ENCODE results near the gene PITPNC1. TPM values are rescaled to one million over a fixed set of nuclear protein-coding genes. Genes with fewer than 3 reads are reported as not detected.
A peak's percentile ranks its signal among the peaks of the same experiment; 100 is the strongest.

Gene PITPNC1
- total RNA-seq, 1 donor from 2014 or later, result 18.4 TPM

- no peak for DNase-seq (ENCODE audit: low read depth)
- no peak for TF ChIP-seq CTCF (conservative IDR thresholded peaks at IDR 0.05; ENCODE audit: low read depth, low read length)
- H3K4me3 ChIP-seq (ENCODE audit: low read depth, low read length), result no peak overlapping the region
Measured at GRCh38 chr17:67360880-67361279, 16.2 kb upstream of the PITPNC1 start.

- no peak for TF ChIP-seq CTCF (conservative IDR thresholded peaks at IDR 0.05; ENCODE audit: low read depth, low read length)
- no peak overlapping the region for H3K4me3 ChIP-seq (ENCODE audit: low read depth, low read length)
- no peak for DNase-seq (ENCODE audit: low read depth)
Measured at GRCh38 chr17:67362173-67362572, 14.9 kb upstream of the PITPNC1 start.

- no peak for DNase-seq (ENCODE audit: low read depth)
- H3K4me3 ChIP-seq (ENCODE audit: low read depth, low read length), result peak overlapping the region; percentile 92
- TF ChIP-seq CTCF (conservative IDR thresholded peaks at IDR 0.05; ENCODE audit: low read depth, low read length), result no peak
Measured at GRCh38 chr17:67364847-67365737, 12.0 kb upstream of the PITPNC1 start.

- DNase-seq (ENCODE audit: low read depth), result no peak
- peak overlapping the region; percentile 92 for H3K4me3 ChIP-seq (ENCODE audit: low read depth, low read length)
- no peak for TF ChIP-seq CTCF (conservative IDR thresholded peaks at IDR 0.05; ENCODE audit: low read depth, low read length)
Measured at GRCh38 chr17:67365738-67366192, 11.3 kb upstream of the PITPNC1 start.

GRCh38 chr17:67366193-67367157 is 10.6 kb upstream of the PITPNC1 start, which contains the start of gene PSMD12:
Gene PSMD12 (minus strand): TSS chr17:67366577. CDS start chr17:67366519, 58 bp downstream.
- no peak for DNase-seq (ENCODE audit: low read depth)
- no peak for TF ChIP-seq CTCF (conservative IDR thresholded peaks at IDR 0.05; ENCODE audit: low read depth, low read length)
- H3K4me3 ChIP-seq (ENCODE audit: low read depth, low read length), result peak within 1 kb of the TSS; percentile 92

GRCh38 chr17:67369676-67370075 is 7.4 kb upstream of the PITPNC1 start:
- H3K4me3 ChIP-seq (ENCODE audit: low read depth, low read length), result no peak overlapping the region
- TF ChIP-seq CTCF (conservative IDR thresholded peaks at IDR 0.05; ENCODE audit: low read depth, low read length), result no peak
- no peak for DNase-seq (ENCODE audit: low read depth)
